GM19463 (cell line): ENCODE measurements around the gene PRKN.

Source experiments
- ATAC-seq: cut with Tn5 transposase; IDR thresholded peaks from one replicate; pipeline ENCODE4 v1.9.1; 2021; ENCODE audit warnings: mild to moderate bottlenecking, moderate library complexity; ENCODE audit not compliant: unreplicated experiment

PRKN gene

GRCh38 chr6:162026031-162026430 lies 701.5 kb downstream of the PRKN start:
- no peak for ATAC-seq

DNA sequence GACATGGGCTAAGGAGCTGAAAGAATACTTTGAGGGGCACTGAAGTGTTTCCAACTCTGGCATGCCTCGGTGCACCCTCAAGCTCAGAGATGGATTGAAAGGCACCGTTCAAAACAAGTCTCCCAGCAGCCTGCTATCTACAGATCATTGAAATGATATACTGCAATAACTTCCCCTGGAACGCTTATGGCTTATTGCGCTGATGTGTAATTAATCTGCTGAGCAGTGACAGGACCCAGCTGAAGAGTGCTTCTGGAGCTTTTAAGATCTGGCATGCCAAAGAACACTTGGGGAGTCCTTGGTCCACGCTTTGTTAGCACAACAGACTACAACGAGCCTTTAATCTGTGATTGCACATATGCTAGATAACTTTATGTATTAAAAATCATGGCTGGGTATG lies 708.2 kb downstream of the PRKN start:
- no peak for ATAC-seq

GRCh38 chr6:162017536-162017935 lies 710.0 kb downstream of the PRKN start:
- no peak for ATAC-seq

DNA sequence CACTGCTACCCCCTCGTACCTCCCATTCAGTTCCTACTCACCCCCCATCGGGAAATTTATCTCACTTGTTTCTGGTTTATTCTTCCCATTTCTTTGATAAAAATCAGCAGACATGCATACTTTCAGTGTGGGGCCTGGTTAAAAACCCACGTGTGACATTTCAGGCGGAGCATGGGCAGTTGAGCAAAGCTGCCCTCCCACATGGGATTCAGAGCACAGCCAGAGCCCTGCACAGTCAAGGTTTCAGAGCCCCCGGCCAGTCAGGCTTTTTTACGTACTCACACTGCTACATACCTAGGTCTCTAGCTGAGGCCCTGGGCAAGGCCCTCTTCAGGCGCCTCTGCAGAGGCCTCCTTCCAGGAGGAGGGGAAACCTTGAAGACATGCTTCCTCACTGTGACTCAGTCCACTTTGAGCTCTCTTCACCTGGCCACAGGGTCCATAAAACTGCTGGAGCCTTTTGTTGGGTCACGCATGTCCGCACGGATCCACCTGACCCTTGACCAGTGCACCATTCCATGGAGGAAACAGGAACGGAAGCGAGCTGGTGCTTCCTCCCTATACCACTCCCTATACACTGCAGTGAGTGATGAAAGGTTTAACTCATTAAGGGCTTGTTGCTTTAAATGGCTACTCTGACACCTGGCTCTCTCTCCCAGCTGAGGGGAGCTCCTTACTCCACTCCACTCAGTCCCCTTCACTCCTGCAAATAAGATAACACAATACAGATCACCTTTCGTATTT lies 713.3 kb downstream of the PRKN start:
- ATAC-seq: no peak

DNA sequence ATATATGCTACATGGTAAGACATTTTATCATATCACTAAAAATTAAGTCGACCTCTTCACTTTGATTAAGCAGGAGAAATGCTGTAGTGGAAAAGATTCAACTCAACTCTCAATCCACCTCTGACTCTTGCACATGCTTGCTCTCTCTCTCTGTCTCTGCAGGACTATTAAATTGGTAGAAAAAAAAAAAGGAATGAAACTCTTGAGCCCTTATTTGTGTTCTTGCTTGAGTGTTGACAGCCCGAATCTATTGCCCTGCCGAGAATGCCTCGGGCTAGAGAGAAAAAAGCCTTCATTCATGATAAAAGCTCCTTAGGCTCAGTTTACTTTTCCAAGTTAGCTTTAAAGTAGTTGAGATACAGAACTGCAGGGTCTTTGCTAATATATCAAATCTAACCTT lies 722.2 kb downstream of the PRKN start:
- ATAC-seq: no peak

GRCh38 chr6:161996783-161997182 lies 730.8 kb downstream of the PRKN start:
- ATAC-seq: no peak

GRCh38 chr6:161985876-161986423 lies 741.6 kb downstream of the PRKN start:
- ATAC-seq: no peak

GRCh38 chr6:161984713-161985112 lies 742.9 kb downstream of the PRKN start:
- ATAC-seq: no peak

GRCh38 chr6:161976553-161976952 lies 751.0 kb downstream of the PRKN start:
- no peak for ATAC-seq

DNA sequence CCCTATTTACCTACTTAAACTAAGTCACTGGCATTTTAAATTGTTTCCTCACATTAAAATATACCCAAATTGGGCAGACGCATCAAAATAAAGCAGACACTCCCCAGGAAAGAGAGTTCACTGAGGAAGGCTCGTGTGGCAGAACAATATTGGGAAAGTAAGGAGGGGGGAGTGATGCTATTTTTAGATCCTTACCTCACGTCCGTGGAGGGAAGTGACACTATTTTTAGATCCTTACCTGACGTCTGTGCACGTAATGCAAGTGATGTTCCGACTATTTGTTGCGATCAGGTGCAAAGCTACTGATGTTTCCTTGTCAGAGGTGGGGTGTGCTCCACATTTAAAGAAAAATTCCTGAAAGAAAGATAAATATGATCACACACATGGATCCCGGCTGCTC lies 754.5 kb downstream of the PRKN start:
- no peak for ATAC-seq

GRCh38 chr6:161971043-161971442 lies 756.5 kb downstream of the PRKN start:
- ATAC-seq: no peak

DNA sequence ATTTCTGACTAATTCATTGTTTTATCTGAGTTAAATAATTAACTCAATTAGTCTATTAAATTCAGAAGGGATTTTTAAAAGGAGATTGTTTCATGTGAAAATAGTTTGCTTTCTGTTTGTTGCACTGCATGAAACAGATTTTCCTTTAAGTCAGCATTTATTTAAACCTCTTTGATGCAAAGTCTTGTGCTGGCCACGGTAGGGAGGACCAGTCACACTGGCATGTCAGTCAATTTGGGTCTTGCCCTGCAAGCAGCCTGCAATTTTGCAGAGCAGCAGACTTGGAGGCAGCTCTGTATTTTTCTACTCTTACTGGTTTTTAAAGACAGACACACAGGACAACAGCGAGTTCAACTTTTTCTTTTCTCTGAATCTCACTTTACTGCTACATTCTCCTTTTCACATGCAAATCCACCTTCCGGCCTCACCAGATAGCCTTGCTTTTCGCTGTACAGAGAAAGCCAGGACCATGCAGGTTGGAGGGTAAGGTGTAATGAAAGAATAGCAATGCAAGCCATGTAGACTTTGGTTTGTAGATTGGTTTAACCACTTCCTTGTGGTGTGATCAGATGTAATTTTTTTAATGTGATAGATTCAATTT lies 763.8 kb downstream of the PRKN start:
- no peak for ATAC-seq

- no peak for ATAC-seq
Measured at GRCh38 chr6:161963181-161963580, 764.4 kb downstream of the PRKN start.

DNA sequence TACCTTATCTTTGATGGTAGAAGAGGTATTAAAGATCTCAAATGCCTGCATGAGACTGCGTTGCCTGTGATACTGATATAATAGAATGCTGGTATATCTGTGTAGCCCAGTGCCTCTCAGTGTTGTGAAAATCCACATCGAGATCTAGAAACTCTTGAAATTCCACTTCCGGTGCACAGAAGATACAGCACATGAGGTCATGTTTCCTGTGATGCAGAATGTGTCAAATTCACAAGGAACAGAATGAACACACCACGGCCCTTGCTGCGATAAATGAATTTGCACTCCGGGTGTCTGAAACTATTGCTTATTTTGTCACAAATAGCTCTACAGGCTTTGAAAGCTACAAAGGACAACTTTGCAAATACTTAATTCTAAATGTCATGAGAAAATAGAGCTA lies 765.8 kb downstream of the PRKN start:
- ATAC-seq: no peak

DNA sequence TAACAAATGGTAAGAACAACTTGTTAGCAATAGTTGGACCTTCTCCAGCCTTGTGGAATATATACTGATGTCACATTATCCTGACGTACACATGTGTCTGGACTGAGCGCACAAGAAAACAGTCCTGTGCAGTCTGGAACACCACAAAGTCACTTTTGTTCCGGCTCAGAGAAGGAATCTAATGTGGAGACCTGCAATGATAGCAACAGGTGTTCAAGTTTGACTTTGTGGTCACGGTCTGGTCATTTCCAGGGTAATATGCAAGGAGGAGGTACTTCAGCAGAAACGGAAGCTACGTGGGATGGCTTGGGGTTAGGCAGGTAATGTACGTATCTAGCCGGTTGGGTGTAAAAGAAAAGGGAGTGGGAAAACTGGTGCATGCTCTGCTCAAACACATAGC lies 766.5 kb downstream of the PRKN start:
- no peak for ATAC-seq

DNA sequence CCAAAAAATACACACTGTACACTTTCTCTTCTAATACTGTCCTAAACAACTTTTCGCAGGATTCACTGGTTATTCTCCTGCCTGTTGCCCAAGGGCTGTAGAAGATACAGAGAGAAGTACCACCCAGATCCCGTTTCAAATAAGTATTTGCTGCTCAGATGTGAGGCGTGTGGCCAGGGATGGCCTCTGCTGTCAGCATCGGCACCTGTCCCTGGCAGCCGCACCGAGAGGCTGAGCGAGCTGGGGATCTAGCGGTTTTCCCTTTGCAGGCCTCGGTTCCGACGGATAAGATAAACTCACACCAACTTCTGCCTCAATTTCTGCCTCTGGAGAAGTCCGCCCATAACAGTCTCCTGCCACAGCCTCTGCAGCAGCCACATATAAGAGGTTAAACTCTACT lies 768.5 kb downstream of the PRKN start:
- ATAC-seq: no peak

DNA sequence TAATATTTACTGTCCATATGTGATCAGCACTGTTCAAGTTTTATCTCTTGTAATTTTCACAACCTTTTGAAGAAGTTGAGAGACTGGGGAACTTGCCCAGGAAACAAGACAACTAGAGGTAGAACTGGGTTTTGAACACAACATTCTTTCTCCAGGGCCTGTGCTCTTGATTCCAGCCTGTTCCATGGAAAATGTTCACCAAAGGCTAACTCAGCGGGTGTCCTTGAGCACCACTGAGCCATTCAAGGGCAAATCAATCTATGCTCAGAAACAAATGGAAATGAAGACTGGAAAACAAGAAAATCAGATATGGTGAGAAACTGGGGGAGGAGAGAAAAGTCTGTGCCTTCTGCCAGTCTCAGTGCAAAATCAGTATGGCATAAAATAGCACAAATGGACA lies 771.5 kb downstream of the PRKN start:
- ATAC-seq: no peak

- no peak for ATAC-seq
Measured at GRCh38 chr6:161954699-161955276, 772.8 kb downstream of the PRKN start.

DNA sequence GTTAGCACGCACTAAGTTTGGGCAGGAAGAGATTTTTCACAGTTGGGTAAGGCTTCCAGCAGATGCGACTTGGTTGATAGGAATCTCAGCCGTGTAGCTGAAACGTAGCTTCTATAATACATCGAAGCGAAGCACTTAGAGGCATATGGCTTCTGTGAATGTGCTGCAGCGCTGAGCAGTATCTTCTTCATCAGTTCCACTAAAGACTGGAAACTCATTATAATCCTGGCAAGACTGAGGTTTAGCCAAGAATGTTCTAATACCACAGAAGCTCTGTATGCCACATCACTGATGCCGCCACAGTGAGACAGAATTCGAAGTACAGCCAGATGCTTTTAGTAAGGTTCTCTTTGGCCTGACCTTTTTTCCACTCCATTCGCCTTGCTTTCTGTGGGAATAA lies 773.5 kb downstream of the PRKN start:
- no peak for ATAC-seq

DNA sequence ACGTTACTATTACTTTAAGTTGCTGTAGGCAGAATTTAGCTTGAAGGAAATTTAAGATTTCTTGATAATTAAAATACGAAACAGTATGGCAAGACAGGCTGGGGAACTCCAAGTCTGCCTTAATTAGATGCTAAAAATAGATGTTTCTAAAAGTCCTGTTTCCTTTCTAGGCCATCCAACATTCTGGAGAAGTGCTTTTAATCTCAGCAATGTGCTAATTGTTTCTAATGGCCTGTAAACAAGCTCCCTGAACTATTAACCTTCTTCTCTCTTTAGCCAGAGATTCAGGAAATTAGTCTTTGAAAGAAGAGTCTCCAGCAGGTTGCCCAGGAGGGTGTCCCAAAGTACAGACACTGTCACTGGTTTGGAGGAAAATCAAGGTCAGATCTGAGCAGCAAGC lies 776.4 kb downstream of the PRKN start:
- no peak for ATAC-seq

DNA sequence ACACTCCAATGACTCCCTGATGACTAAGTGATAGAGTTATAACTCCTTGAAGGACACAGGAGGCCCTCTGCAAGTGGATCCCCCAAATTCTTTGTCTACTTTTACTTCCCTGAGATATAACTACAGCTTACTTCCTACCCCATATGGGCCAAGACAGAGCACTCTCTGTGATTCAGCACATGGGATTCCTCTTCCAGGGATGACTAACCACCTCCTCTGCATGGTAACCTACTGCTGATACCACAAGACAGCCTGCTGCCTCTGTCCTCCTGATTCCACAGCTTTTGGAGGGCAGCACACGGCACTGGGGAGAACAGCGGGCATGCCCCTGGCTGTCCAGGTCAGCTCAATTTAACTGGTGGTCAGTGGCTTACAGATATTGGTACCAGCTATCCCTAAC lies 778.0 kb downstream of the PRKN start:
- ATAC-seq: no peak

DNA sequence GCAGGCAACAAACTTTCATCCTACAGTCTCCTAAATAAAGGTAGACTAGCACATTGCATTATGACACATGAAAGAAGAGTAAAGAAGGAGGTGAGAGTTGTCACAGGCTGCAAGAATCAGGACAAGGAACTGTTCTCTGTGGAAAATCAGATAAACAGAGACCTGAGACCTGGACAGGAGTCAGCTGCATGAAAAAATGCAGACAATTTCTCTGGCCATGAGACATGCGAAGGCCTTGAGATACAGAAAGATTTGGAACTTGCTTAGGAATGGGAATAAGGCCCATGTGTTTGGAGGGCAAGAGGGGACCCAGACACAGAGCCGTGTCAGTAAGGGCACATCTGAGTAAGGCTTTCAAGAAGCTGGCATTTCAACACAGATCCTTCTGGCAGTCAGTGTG lies 779.1 kb downstream of the PRKN start:
- ATAC-seq: no peak
